ENCODE measurements around the gene TCEANC2.

Gene TCEANC2

GRCh38 chr1:54131419-54131818, 78.0 kb downstream of the TCEANC2 start:
- in situ Hi-C loops (cut with MboI; ENCODE audit: low sequenced_read_pairs): no loop called here

GRCh38 chr1:54132495-54132894, 79.1 kb downstream of the TCEANC2 start:
- in situ Hi-C loops (cut with MboI; ENCODE audit: low sequenced_read_pairs): no loop called here

GRCh38 chr1:54134295-54134694, 80.9 kb downstream of the TCEANC2 start:
- in situ Hi-C loops (cut with MboI; ENCODE audit: low sequenced_read_pairs): no loop called here

GRCh38 chr1:54135436-54136120, 82.2 kb downstream of the TCEANC2 start:
- in situ Hi-C loops (cut with MboI; ENCODE audit: low sequenced_read_pairs): no loop called here

GRCh38 chr1:54136269-54136896, 83.0 kb downstream of the TCEANC2 start:
- in situ Hi-C loops (cut with MboI; ENCODE audit: low sequenced_read_pairs): no loop called here

GRCh38 chr1:54136963-54137533, 83.6 kb downstream of the TCEANC2 start:
- in situ Hi-C loops (cut with MboI; ENCODE audit: low sequenced_read_pairs): no loop called here

GRCh38 chr1:54137534-54138061, 84.2 kb downstream of the TCEANC2 start:
- in situ Hi-C loops (cut with MboI; ENCODE audit: low sequenced_read_pairs): no loop called here

- in situ Hi-C loops (cut with MboI; ENCODE audit: low sequenced_read_pairs): no loop called here
Observed at GRCh38 chr1:54138994-54139393, 85.6 kb downstream of the TCEANC2 start.

GRCh38 chr1:54139711-54140110, 86.3 kb downstream of the TCEANC2 start:
- in situ Hi-C loops (cut with MboI; ENCODE audit: low sequenced_read_pairs): no loop called here

GRCh38 chr1:54142146-54142900, 88.9 kb downstream of the TCEANC2 start:
- in situ Hi-C loops (cut with MboI; ENCODE audit: low sequenced_read_pairs): no loop called here

GRCh38 chr1:54144366-54144765, 91.0 kb downstream of the TCEANC2 start:
- in situ Hi-C loops (cut with MboI; ENCODE audit: low sequenced_read_pairs): no loop called here

- in situ Hi-C loops (cut with MboI; ENCODE audit: low sequenced_read_pairs): no loop called here
Observed at GRCh38 chr1:54149734-54150133, 96.3 kb downstream of the TCEANC2 start.

GRCh38 chr1:54151013-54151412, 97.6 kb downstream of the TCEANC2 start:
- in situ Hi-C loops (cut with MboI; ENCODE audit: low sequenced_read_pairs): no loop called here

- in situ Hi-C loops (cut with MboI; ENCODE audit: low sequenced_read_pairs): no loop called here
Observed at GRCh38 chr1:54152696-54153095, 99.3 kb downstream of the TCEANC2 start, which contains the start of gene CDCP2. CDCP2 (minus strand) TSS chr1:54153000; CDS start chr1:54152922, 78 bp downstream.

GRCh38 chr1:54153535-54154439, 100.4 kb downstream of the TCEANC2 start:
- in situ Hi-C loops (cut with MboI; ENCODE audit: low sequenced_read_pairs): no loop called here

All from HL-60/S4 treated with phorbol 12-myristate 13-acetate at 8.2 ng/mL for 4 days and 3 days (cell line).